ENCODE data around the gene MYL6.
"Not testable (repeated sequence)": the region's sequence is repeated elsewhere in the genome, so short reads cannot be mapped to it uniquely, and the experiment has no call there.

The MYL6 gene

GRCh38 chr12:56156464-56157200 lies 1.5 kb upstream of the MYL6 start:
- peak overlapping the region; percentile 57 to 99 for H3K4me3 ChIP-seq (ENCODE audit: low read length in 2 of 2)
- H3K27me3 ChIP-seq (ENCODE audit: control insufficient read depth in 2 of 2, insufficient read depth in 2 of 2, low read length in 2 of 2); H3K9me3 ChIP-seq (ENCODE audit: control insufficient read depth in 2 of 2, low read length in 2 of 2): not testable (repeated sequence)
- H3K27ac ChIP-seq (ENCODE audit: low read depth in 2 of 2, low read length in 2 of 2): peak overlapping the region in 1 of 2 donors; percentile 99
- H3K36me3 ChIP-seq (ENCODE audit: control insufficient read depth in 2 of 2, insufficient read depth in 2 of 2, low read length in 2 of 2): peaks cover 20 to 24% of the 10 kb centered on the region in 2 donors
- peaks cover 31 to 32% of the 10 kb centered on the region in 2 donors for H3K4me1 ChIP-seq (ENCODE audit: control insufficient read depth in 2 of 2, insufficient read depth in 2 of 2, low read length in 2 of 2)
- peak overlapping the region; percentile 78 to 93 for H3K9ac ChIP-seq (ENCODE audit: low read depth in 1 of 2, low read length in 2 of 2)

- Histone ChIP-seq H3K27me3 (ENCODE audit: control insufficient read depth in 2 of 2, insufficient read depth in 2 of 2, low read length in 2 of 2) (no peaks in the 10 kb centered on the region), H3K36me3 (ENCODE audit: control insufficient read depth in 2 of 2, insufficient read depth in 2 of 2, low read length in 2 of 2) (peaks cover 26 to 30% of the 10 kb centered on the region in 2 donors), H3K4me3 (ENCODE audit: low read length in 2 of 2) (peak overlapping the region; percentile 57 to 99), H3K4me1 (ENCODE audit: control insufficient read depth in 2 of 2, insufficient read depth in 2 of 2, low read length in 2 of 2) (peaks cover 29 to 30% of the 10 kb centered on the region in 2 donors), H3K27ac (ENCODE audit: low read depth in 2 of 2, low read length in 2 of 2) (peak overlapping the region; percentile 97 to 99), H3K9ac (ENCODE audit: low read depth in 1 of 2, low read length in 2 of 2) (peak overlapping the region; percentile 78 to 93), H3K9me3 (ENCODE audit: control insufficient read depth in 2 of 2, low read length in 2 of 2) (no peaks in the 10 kb centered on the region)
Measured at GRCh38 chr12:56157201-56158028, 744 bp upstream of the MYL6 start.

GRCh38 chr12:56158926-56159461 lies 835 bp downstream of the MYL6 start:
- Histone ChIP-seq H3K9ac (ENCODE audit: low read depth in 1 of 2, low read length in 2 of 2) (peak overlapping the region; percentile 99 to 100), H3K9me3 (ENCODE audit: control insufficient read depth in 2 of 2, low read length in 2 of 2) (no peaks in the 10 kb centered on the region), H3K36me3 (ENCODE audit: control insufficient read depth in 2 of 2, insufficient read depth in 2 of 2, low read length in 2 of 2) (peaks cover 41 to 46% of the 10 kb centered on the region in 2 donors), H3K4me1 (ENCODE audit: control insufficient read depth in 2 of 2, insufficient read depth in 2 of 2, low read length in 2 of 2) (peaks cover 20 to 25% of the 10 kb centered on the region in 2 donors), H3K27ac (ENCODE audit: low read depth in 2 of 2, low read length in 2 of 2) (peak overlapping the region; percentile 97 to 99), H3K4me3 (ENCODE audit: low read length in 2 of 2) (peak overlapping the region; percentile 88 to 99), H3K27me3 (ENCODE audit: control insufficient read depth in 2 of 2, insufficient read depth in 2 of 2, low read length in 2 of 2) (no peaks in the 10 kb centered on the region)

- H3K4me1 ChIP-seq (ENCODE audit: control insufficient read depth in 2 of 2, insufficient read depth in 2 of 2, low read length in 2 of 2): peaks cover 20 to 25% of the 10 kb centered on the region in 2 donors
- no peaks in the 10 kb centered on the region for H3K9me3 ChIP-seq (ENCODE audit: control insufficient read depth in 2 of 2, low read length in 2 of 2)
- peak overlapping the region; percentile 97 to 99 for H3K27ac ChIP-seq (ENCODE audit: low read depth in 2 of 2, low read length in 2 of 2)
- peak overlapping the region; percentile 99 to 100 for H3K9ac ChIP-seq (ENCODE audit: low read depth in 1 of 2, low read length in 2 of 2)
- H3K27me3 ChIP-seq (ENCODE audit: control insufficient read depth in 2 of 2, insufficient read depth in 2 of 2, low read length in 2 of 2): no peaks in the 10 kb centered on the region
- H3K36me3 ChIP-seq (ENCODE audit: control insufficient read depth in 2 of 2, insufficient read depth in 2 of 2, low read length in 2 of 2): peaks cover 45 to 51% of the 10 kb centered on the region in 2 donors
- H3K4me3 ChIP-seq (ENCODE audit: low read length in 2 of 2): peak overlapping the region; percentile 88 to 99
Measured at GRCh38 chr12:56159482-56160192, 1.5 kb downstream of the MYL6 start.

- Histone ChIP-seq H3K4me3 (ENCODE audit: low read length in 2 of 2) (peak overlapping the region; percentile 88 to 99), H3K27ac (ENCODE audit: low read depth in 2 of 2, low read length in 2 of 2) (peak overlapping the region; percentile 97 to 99), H3K9me3 (ENCODE audit: control insufficient read depth in 2 of 2, low read length in 2 of 2) (no peaks in the 10 kb centered on the region), H3K4me1 (ENCODE audit: control insufficient read depth in 2 of 2, insufficient read depth in 2 of 2, low read length in 2 of 2) (peaks cover 20 to 25% of the 10 kb centered on the region in 2 donors), H3K9ac (ENCODE audit: low read depth in 1 of 2, low read length in 2 of 2) (peak overlapping the region; percentile 99 to 100), H3K36me3 (ENCODE audit: control insufficient read depth in 2 of 2, insufficient read depth in 2 of 2, low read length in 2 of 2) (peaks cover 49 to 52% of the 10 kb centered on the region in 2 donors), H3K27me3 (ENCODE audit: control insufficient read depth in 2 of 2, insufficient read depth in 2 of 2, low read length in 2 of 2) (no peaks in the 10 kb centered on the region)
Measured at GRCh38 chr12:56160193-56160763, 2.1 kb downstream of the MYL6 start.

- Histone ChIP-seq H3K36me3 (ENCODE audit: control insufficient read depth in 2 of 2, insufficient read depth in 2 of 2, low read length in 2 of 2) (peaks cover 57 to 59% of the 10 kb centered on the region in 2 donors), H3K9me3 (ENCODE audit: control insufficient read depth in 2 of 2, low read length in 2 of 2) (no peaks in the 10 kb centered on the region), H3K27ac (ENCODE audit: low read depth in 2 of 2, low read length in 2 of 2) (peak overlapping the region; percentile 97 to 99), H3K4me1 (ENCODE audit: control insufficient read depth in 2 of 2, insufficient read depth in 2 of 2, low read length in 2 of 2) (peaks cover 20 to 25% of the 10 kb centered on the region in 2 donors), H3K9ac (ENCODE audit: low read depth in 1 of 2, low read length in 2 of 2) (peak overlapping the region; percentile 99 to 100), H3K4me3 (ENCODE audit: low read length in 2 of 2) (peak overlapping the region; percentile 88 to 99), H3K27me3 (ENCODE audit: control insufficient read depth in 2 of 2, insufficient read depth in 2 of 2, low read length in 2 of 2) (no peaks in the 10 kb centered on the region)
Measured at GRCh38 chr12:56160894-56161689, 2.9 kb downstream of the MYL6 start.

- Histone ChIP-seq H3K36me3 (ENCODE audit: control insufficient read depth in 2 of 2, insufficient read depth in 2 of 2, low read length in 2 of 2) (peaks cover 57 to 61% of the 10 kb centered on the region in 2 donors), H3K4me3 (ENCODE audit: low read length in 2 of 2) (peak overlapping the region in 1 of 2 donors; percentile 99), H3K9ac (ENCODE audit: low read depth in 1 of 2, low read length in 2 of 2) (no peak overlapping the region), H3K27ac (ENCODE audit: low read depth in 2 of 2, low read length in 2 of 2) (peak overlapping the region; percentile 97 to 99), H3K9me3 (ENCODE audit: control insufficient read depth in 2 of 2, low read length in 2 of 2) (no peaks in the 10 kb centered on the region), H3K4me1 (ENCODE audit: control insufficient read depth in 2 of 2, insufficient read depth in 2 of 2, low read length in 2 of 2) (peaks cover 20 to 25% of the 10 kb centered on the region in 2 donors), H3K27me3 (ENCODE audit: control insufficient read depth in 2 of 2, insufficient read depth in 2 of 2, low read length in 2 of 2) (no peaks in the 10 kb centered on the region)
Measured at GRCh38 chr12:56161690-56162351, 3.7 kb downstream of the MYL6 start.

- H3K4me3 ChIP-seq (ENCODE audit: low read length in 2 of 2): no peak overlapping the region
- H3K4me1 ChIP-seq (ENCODE audit: control insufficient read depth in 2 of 2, insufficient read depth in 2 of 2, low read length in 2 of 2): peaks cover 20 to 22% of the 10 kb centered on the region in 2 donors
- H3K27ac ChIP-seq (ENCODE audit: low read depth in 2 of 2, low read length in 2 of 2): peak overlapping the region; percentile 8 to 11
- no peaks in the 10 kb centered on the region for H3K27me3 ChIP-seq (ENCODE audit: control insufficient read depth in 2 of 2, insufficient read depth in 2 of 2, low read length in 2 of 2)
- H3K9ac ChIP-seq (ENCODE audit: low read depth in 1 of 2, low read length in 2 of 2): no peak overlapping the region
- peaks cover 62 to 66% of the 10 kb centered on the region in 2 donors for H3K36me3 ChIP-seq (ENCODE audit: control insufficient read depth in 2 of 2, insufficient read depth in 2 of 2, low read length in 2 of 2)
- H3K9me3 ChIP-seq (ENCODE audit: control insufficient read depth in 2 of 2, low read length in 2 of 2): no peaks in the 10 kb centered on the region
Measured at GRCh38 chr12:56162468-56163290, 4.5 kb downstream of the MYL6 start.

All from mucosa of rectum (tissue), 2 donors.